Activated CD4-positive, alpha-beta T cell treated with anti-CD3 and anti-CD28 coated beads for 36 hours (primary cell): ENCODE measurements around the gene RNF152. TPM values are rescaled to one million over a fixed set of nuclear protein-coding genes. Genes with fewer than 3 reads are reported as not detected.

Source experiments
- ATAC-seq: fragments of 200-7000 bp; cut with Tn5 transposase; one replicate; pipeline ENCODE4 v1.10.0; 2021; ENCODE audit warnings: mild to moderate bottlenecking, moderate library complexity
- CTCF ChIA-PET: fragments of 350-600 bp; sonication (Branson Sonifier 250); formaldehyde crosslinking; loops from one replicate; lab custom pipeline; 2021; ENCODE audit warnings: antibody characterized with exemption; lab: Charles Lee
- POLR2A ChIA-PET: fragments of 350-600 bp; sonication (Branson Sonifier 250); formaldehyde crosslinking; loops from one replicate; lab custom pipeline; 2021; ENCODE audit warnings: antibody characterized with exemption, inconsistent platforms; lab: Charles Lee
- DNase-seq: peaks from one replicate; pipeline ENCODE4 v3.0.0-alpha.2; 2020
- H3K27ac Mint-ChIP-seq: one replicate; pipeline ENCODE4 v1.8.0; 2021; ENCODE audit warnings: mixed read lengths
- H3K27me3 Mint-ChIP-seq: one replicate; pipeline ENCODE4 v1.8.0; 2021; ENCODE audit warnings: mixed read lengths
- H3K36me3 Mint-ChIP-seq: one replicate; pipeline ENCODE4 v1.8.0; 2021; ENCODE audit warnings: low read depth, mixed read lengths
- H3K4me1 Mint-ChIP-seq: one replicate; pipeline ENCODE4 v1.8.0; 2021; ENCODE audit warnings: mixed read lengths
- H3K4me3 Mint-ChIP-seq: one replicate; pipeline ENCODE4 v1.8.0; 2021; ENCODE audit warnings: mild to moderate bottlenecking, moderate library complexity, mixed read lengths
- H3K9me3 Mint-ChIP-seq: one replicate; pipeline ENCODE4 v1.8.0; 2021; ENCODE audit warnings: low read depth, mixed read lengths
- intact Hi-C, 2 experiments: fragments of 100-400 bp; cut with DNase I in 1 of 2; cut with micrococcal nuclease in 1 of 2; formaldehyde crosslinking; loops; one replicate each; pipeline versions ENCODE4 v1.14.2 to v1.15.1; 2022 to 2024; cut with DNase I, micrococcal nuclease
- total RNA-seq, 2 experiments: library from RNA; stranded (reverse); gene quantifications; one replicate each; pipeline ENCODE4 v1.2.3, GENCODE V29; 2021

Gene RNF152
- total RNA-seq, 2 experiments from 2014 or later, result 0.05 to 0.28 TPM

GRCh38 chr18:61851940-61852451 lies 40.8 kb downstream of the RNF152 start:
- Mint-ChIP-seq H3K4me3 (no peak overlapping the region), H3K27me3 (peaks cover 5% of the 10 kb centered on the region), H3K4me1 (no peaks in the 10 kb centered on the region), H3K36me3 (no peaks in the 10 kb centered on the region), H3K9me3 (no peaks in the 10 kb centered on the region), H3K27ac (no peak overlapping the region)
- ChIA-PET POLR2A (no interaction called here), CTCF (no interaction called here)
- DNase-seq (no peak), ATAC-seq (no peak)
- intact Hi-C loops, result no loop called here

- DNase-seq, result no peak
- H3K9me3 Mint-ChIP-seq, result peaks cover under 1% of the 10 kb centered on the region
- no peak overlapping the region for H3K4me3 Mint-ChIP-seq
- no peak for ATAC-seq
- intact Hi-C loops, result no loop called here
- POLR2A ChIA-PET, result no interaction called here
- no peaks in the 10 kb centered on the region for H3K36me3 Mint-ChIP-seq
- CTCF ChIA-PET, result no interaction called here
- H3K27me3 Mint-ChIP-seq, result peaks cover 6% of the 10 kb centered on the region
- H3K4me1 Mint-ChIP-seq, result no peaks in the 10 kb centered on the region
- H3K27ac Mint-ChIP-seq, result no peak overlapping the region
Measured at GRCh38 chr18:61851279-61851678, 41.5 kb downstream of the RNF152 start.

GRCh38 chr18:61850756-61851155 lies 42.1 kb downstream of the RNF152 start:
- intact Hi-C loops, result no loop called here
- ATAC-seq, result no peak
- peaks cover 7% of the 10 kb centered on the region for H3K27me3 Mint-ChIP-seq
- no peaks in the 10 kb centered on the region for H3K4me1 Mint-ChIP-seq
- POLR2A ChIA-PET, result no interaction called here
- peaks cover 2% of the 10 kb centered on the region for H3K9me3 Mint-ChIP-seq
- H3K27ac Mint-ChIP-seq, result no peak overlapping the region
- CTCF ChIA-PET, result no interaction called here
- no peak overlapping the region for H3K4me3 Mint-ChIP-seq
- no peaks in the 10 kb centered on the region for H3K36me3 Mint-ChIP-seq
- DNase-seq, result no peak

GRCh38 chr18:61847164-61847791 lies 45.5 kb downstream of the RNF152 start:
- no peaks in the 10 kb centered on the region for H3K4me1 Mint-ChIP-seq
- peaks cover 4% of the 10 kb centered on the region for H3K27me3 Mint-ChIP-seq
- no peaks in the 10 kb centered on the region for H3K36me3 Mint-ChIP-seq
- H3K9me3 Mint-ChIP-seq, result peaks cover 2% of the 10 kb centered on the region
- ChIA-PET POLR2A (no interaction called here), CTCF (no interaction called here)
- DNase-seq (no peak), ATAC-seq (no peak)
- no peak overlapping the region for H3K4me3 Mint-ChIP-seq
- no peak overlapping the region for H3K27ac Mint-ChIP-seq
- intact Hi-C loops, result no loop called here

GRCh38 chr18:61845197-61845596 lies 47.6 kb downstream of the RNF152 start:
- no peaks in the 10 kb centered on the region for H3K4me1 Mint-ChIP-seq
- no peak for ATAC-seq

GRCh38 chr18:61844726-61845125 lies 48.1 kb downstream of the RNF152 start:
- H3K27me3 Mint-ChIP-seq, result peaks cover 4% of the 10 kb centered on the region
- H3K4me1 Mint-ChIP-seq, result no peaks in the 10 kb centered on the region
- H3K4me3 Mint-ChIP-seq, result no peak overlapping the region
- POLR2A ChIA-PET, result no interaction called here
- DNase-seq (no peak), ATAC-seq (no peak)
- no peaks in the 10 kb centered on the region for H3K36me3 Mint-ChIP-seq
- H3K27ac Mint-ChIP-seq, result no peak overlapping the region
- CTCF ChIA-PET, result no interaction called here
- intact Hi-C loops, result no loop called here
- H3K9me3 Mint-ChIP-seq, result peaks cover 2% of the 10 kb centered on the region

More at GRCh38 chr18:61845197-61845596, 47.6 kb downstream of the RNF152 start:
- H3K4me3 Mint-ChIP-seq, result no peak overlapping the region
- no peak overlapping the region for H3K27ac Mint-ChIP-seq
- no peaks in the 10 kb centered on the region for H3K36me3 Mint-ChIP-seq
- H3K9me3 Mint-ChIP-seq, result peaks cover 2% of the 10 kb centered on the region
- peaks cover 4% of the 10 kb centered on the region for H3K27me3 Mint-ChIP-seq
- no peak for DNase-seq
- ChIA-PET POLR2A (no interaction called here), CTCF (no interaction called here)
- intact Hi-C loops, result no loop called here

- no peak overlapping the region for H3K4me3 Mint-ChIP-seq
- peaks cover 2% of the 10 kb centered on the region for H3K9me3 Mint-ChIP-seq
- no peaks in the 10 kb centered on the region for H3K36me3 Mint-ChIP-seq
- ChIA-PET CTCF (no interaction called here), POLR2A (no interaction called here)
- H3K4me1 Mint-ChIP-seq, result no peaks in the 10 kb centered on the region
- H3K27ac Mint-ChIP-seq, result no peak overlapping the region
- no peak for DNase-seq
- no peak for ATAC-seq
- intact Hi-C loops, result no loop called here
- H3K27me3 Mint-ChIP-seq, result peaks cover 2% of the 10 kb centered on the region
Measured at GRCh38 chr18:61842146-61842545, 50.7 kb downstream of the RNF152 start.

- peaks cover 2% of the 10 kb centered on the region for H3K9me3 Mint-ChIP-seq
- CTCF ChIA-PET, result interaction anchor here (1.1 kb wide), 1 partner anchor 22 kb away, joined by 3 read pairs; no protein-coding TSS in a partner anchor
- POLR2A ChIA-PET, result no interaction called here
- ATAC-seq, result no peak
- H3K27ac Mint-ChIP-seq, result no peak overlapping the region
- H3K4me3 Mint-ChIP-seq, result no peak overlapping the region
- H3K36me3 Mint-ChIP-seq, result no peaks in the 10 kb centered on the region
- no peaks in the 10 kb centered on the region for H3K4me1 Mint-ChIP-seq
- H3K27me3 Mint-ChIP-seq, result peaks cover 2% of the 10 kb centered on the region
- no peak for DNase-seq
- intact Hi-C loops, result no loop called here
Measured at GRCh38 chr18:61841706-61842105, 51.1 kb downstream of the RNF152 start.

GRCh38 chr18:61840324-61840723 lies 52.5 kb downstream of the RNF152 start:
- Mint-ChIP-seq H3K4me1 (no peaks in the 10 kb centered on the region), H3K27ac (no peak overlapping the region), H3K27me3 (no peaks in the 10 kb centered on the region), H3K36me3 (no peaks in the 10 kb centered on the region), H3K9me3 (no peaks in the 10 kb centered on the region), H3K4me3 (no peak overlapping the region)
- CTCF ChIA-PET, result interaction anchor here (0.9 kb wide), 1 partner anchor 17 kb away, joined by 5 read pairs; no protein-coding TSS in a partner anchor
- intact Hi-C loops, result no loop called here
- POLR2A ChIA-PET, result no interaction called here
- DNase-seq (no peak), ATAC-seq (no peak)

- Mint-ChIP-seq H3K4me3 (no peak overlapping the region), H3K27ac (no peak overlapping the region), H3K4me1 (peaks cover 8% of the 10 kb centered on the region), H3K9me3 (no peaks in the 10 kb centered on the region), H3K27me3 (peaks cover 1% of the 10 kb centered on the region), H3K36me3 (no peaks in the 10 kb centered on the region)
- DNase-seq, result no peak
- ChIA-PET CTCF (interaction anchor here (1.1 kb wide), 1 partner anchor 293 kb away, joined by 3 read pairs; no protein-coding TSS in a partner anchor), POLR2A (no interaction called here)
- intact Hi-C loops, result no loop called here
- no peak for ATAC-seq
Measured at GRCh38 chr18:61838521-61838920, 54.3 kb downstream of the RNF152 start.

GRCh38 chr18:61833978-61834377 lies 58.8 kb downstream of the RNF152 start:
- CTCF ChIA-PET, result interaction anchor here (0.6 kb wide), 1 partner anchor 1710 kb away, joined by 3 read pairs; no protein-coding TSS in a partner anchor
- POLR2A ChIA-PET, result no interaction called here
- H3K9me3 Mint-ChIP-seq, result no peaks in the 10 kb centered on the region
- ATAC-seq (no peak), DNase-seq (no peak)
- no peaks in the 10 kb centered on the region for H3K36me3 Mint-ChIP-seq
- no peak overlapping the region for H3K27ac Mint-ChIP-seq
- intact Hi-C loops, result no loop called here
- peaks cover 1% of the 10 kb centered on the region for H3K27me3 Mint-ChIP-seq
- no peak overlapping the region for H3K4me3 Mint-ChIP-seq
- H3K4me1 Mint-ChIP-seq, result peaks cover 17% of the 10 kb centered on the region

GRCh38 chr18:61833387-61833786 lies 59.4 kb downstream of the RNF152 start:
- ATAC-seq (no peak), DNase-seq (no peak)
- peak overlapping the region; percentile 28 for H3K27ac Mint-ChIP-seq
- CTCF ChIA-PET, result interaction anchor here (0.6 to 0.7 kb wide), 2 partner anchors 83 to 252 kb away, joined by 3 read pairs; no protein-coding TSS in a partner anchor
- H3K36me3 Mint-ChIP-seq, result no peaks in the 10 kb centered on the region
- H3K4me1 Mint-ChIP-seq, result peaks cover 17% of the 10 kb centered on the region
- H3K27me3 Mint-ChIP-seq, result peaks cover 1% of the 10 kb centered on the region
- H3K4me3 Mint-ChIP-seq, result no peak overlapping the region
- no peaks in the 10 kb centered on the region for H3K9me3 Mint-ChIP-seq
- POLR2A ChIA-PET, result no interaction called here
- intact Hi-C loops, result no loop called here
